ENCODE measurements around the gene NCAPH2. TPM values are rescaled to one million over a fixed set of nuclear protein-coding genes. Genes with fewer than 3 reads are reported as not detected.

NCAPH2 gene
- total and polyA plus RNA-seq, 2 of the 8 experiments (the other 6 are each of a cell fraction or from before 2014, with no cell fraction given) = 62.2 to 81.6 TPM

GRCh38 chr22:50485221-50486131 is 22.5 kb upstream of the NCAPH2 start:
- H3K4me2 ChIP-seq (ENCODE audit: insufficient read depth in 1 of 2, low read depth in 2 of 2, low read length in 2 of 2) = no peak overlapping the region
- ChIA-PET POLR2A (ENCODE audit: partially characterized antibody) (interaction anchor here (1.5 to 4.8 kb wide), 7 partner anchors 9 to 20 kb away, joined by 3 to 21 read pairs (median 17); no protein-coding TSS in a partner anchor), CTCF (ENCODE audit: partially characterized antibody) (interaction anchor here (0.7 to 5.6 kb wide), 9 partner anchors 11 to 1158 kb away, joined by 3 to 54 read pairs (median 3); no protein-coding TSS in a partner anchor)
- no peak overlapping the region for H3K9ac ChIP-seq (replicated peaks in 1 of 4; ENCODE audit: extremely low read depth in 1 of 4, low read depth in 3 of 4, low read length in 3 of 4)
- no peak for DNase-seq (ENCODE audit: low read depth in 1 of 2, low spot score in 2 of 2)
- no peak overlapping the region for H2AFZ ChIP-seq (ENCODE audit: low read length)
- H2BK12ac ChIP-seq (ENCODE audit: low read depth, low read length) = no peak overlapping the region
- H3K14ac ChIP-seq (ENCODE audit: insufficient read length) = no peak overlapping the region
- no peak overlapping the region for H4K91ac ChIP-seq (replicated peaks; ENCODE audit: insufficient read length, low read length)
- no peak overlapping the region for H3K23ac ChIP-seq (ENCODE audit: insufficient read length)
- H4K20me1 ChIP-seq (replicated peaks in 1 of 2; ENCODE audit: control insufficient read depth in 1 of 2, insufficient read depth in 2 of 2, low read length in 2 of 2) = peaks cover 0 to 3% of the 10 kb centered on the region in 2 experiments
- no peaks in the 10 kb centered on the region for H3K79me2 ChIP-seq (ENCODE audit: control insufficient read depth in 1 of 2, insufficient read depth in 2 of 2, low read length in 2 of 2)
- H3K56ac ChIP-seq (replicated peaks; ENCODE audit: insufficient read length, low read depth, low read length) = no peak overlapping the region
- H2BK5ac ChIP-seq (ENCODE audit: low read depth, low read length) = no peak overlapping the region
- no peak overlapping the region for H3K18ac ChIP-seq (ENCODE audit: extremely low read depth, low read length)
- H3K4me1 ChIP-seq (replicated peaks in 1 of 4; ENCODE audit: control insufficient read depth in 3 of 4, insufficient read depth in 4 of 4, low read length in 3 of 4) = peaks cover 0 to 5% (median 0%) of the 10 kb centered on the region in 4 experiments; a peak in 3 of 7 replicates
- WGBS, 2 experiments (ENCODE audit: extremely low coverage in 1 of 2, insufficient coverage in 1 of 2, insufficient read length in 1 of 2, insufficient replicate concordance in 2 of 2, low coverage in 1 of 2, low lambda C conversion rate in 2 of 2, missing lambda C conversion rate in 1 of 2) = 87% methylated on average over 29 of the region's 29 CpGs; no CpG with 5 or more reads in 1 of the 2 experiments
- H2BK15ac ChIP-seq (ENCODE audit: low read length) = no peak overlapping the region
- H3K36me3 ChIP-seq (ENCODE audit: control insufficient read depth in 2 of 4, insufficient read depth in 4 of 4, low read length in 3 of 4) = 0 out of 8 replicates have a peak, but pooled peaks cover 0 to 2% (median 0%) of the 10 kb centered on the region in 4 experiments
- H3K9me3 ChIP-seq (ENCODE audit: insufficient read depth in 2 of 2, low read depth in 1 of 2, low read length in 1 of 2) = no peaks in the 10 kb centered on the region
- no peak overlapping the region for H3K27ac ChIP-seq (ENCODE audit: low read depth, low read length)
- H4K8ac ChIP-seq (ENCODE audit: extremely low read depth, insufficient read depth, low read length) = peak overlapping the region; percentile 92
- peaks cover 4% of the 10 kb centered on the region; the same call in 1 of the 2 replicates for H3K23me2 ChIP-seq (ENCODE audit: low read depth, low read length)
- H2BK20ac ChIP-seq (ENCODE audit: low read length) = no peak overlapping the region
- H3K4me3 ChIP-seq (ENCODE audit: extremely low read depth in 1 of 4, insufficient read depth in 2 of 4, low read depth in 3 of 4, low read length in 4 of 4) = no peak overlapping the region
- no peaks in the 10 kb centered on the region for H3K79me1 ChIP-seq (ENCODE audit: low read depth, low read length)
- no peak for TF ChIP-seq RNF2 (IDR thresholded peaks at IDR 0.05; ENCODE audit: borderline replicate concordance, low read depth, low read length, missing control alignments, poor library complexity, severe bottlenecking)
- peak; percentile 78 for TF ChIP-seq E2F6 (IDR thresholded peaks at IDR 0.05)
- peak; percentile 58; the same call in 1 of the 2 replicates for TF ChIP-seq MAX (IDR thresholded peaks at IDR 0.05)
- no peak for TF ChIP-seq GABPA (IDR thresholded peaks at IDR 0.05; ENCODE audit: borderline replicate concordance, insufficient read depth, low read length)
- no peak overlapping the region for H3K4ac ChIP-seq (replicated peaks; ENCODE audit: insufficient read length, low read depth, low read length)
- no peak overlapping the region for H4K5ac ChIP-seq (ENCODE audit: insufficient read length, low read depth, low read length)
- no peak for FAIRE-seq
- H3K27me3 ChIP-seq (replicated peaks in 1 of 4; ENCODE audit: control insufficient read depth in 3 of 4, extremely low read depth in 1 of 4, insufficient read depth in 3 of 4, low read length in 3 of 4) = peaks cover 0 to 7% (median 4%) of the 10 kb centered on the region in 4 experiments; a peak in 5 of 7 replicates
- H2AK5ac ChIP-seq (ENCODE audit: low read depth, low read length) = no peak overlapping the region
- H2BK120ac ChIP-seq (replicated peaks; ENCODE audit: low read depth, low read length) = no peak overlapping the region

Measured in H1 (cell line).